OCI-LY1 (cell line): ENCODE measurements around the gene VPS54.

Experiments used
- H2AFZ ChIP-seq: fragments of 200-600 bp; sonication (generic), shearing (Covaris generic); 2 replicates; pipeline ENCODE4 v1.6.0; 2014; ENCODE audit warnings: antibody characterized with exemption, mild to moderate bottlenecking, low read length
- H3F3A ChIP-seq: fragments of 200-600 bp; sonication (generic), shearing (Covaris generic); 2 replicates; pipeline ENCODE4 v1.6.0; 2014; ENCODE audit warnings: mild to moderate bottlenecking, antibody characterized with exemption, low read length, moderate library complexity; ENCODE audit not compliant: insufficient read depth
- H3K27ac ChIP-seq: fragments of 200-600 bp; sonication (generic); 2 replicates; pipeline ENCODE4 v1.5.1; 2014; ENCODE audit warnings: low read length, mixed run types, mild to moderate bottlenecking, low read depth; ENCODE audit not compliant: poor library complexity, severe bottlenecking
- H3K27me3 ChIP-seq: fragments of 200-600 bp; sonication (generic); 2 replicates; pipeline ENCODE4 v1.6.0; 2014; ENCODE audit warnings: antibody characterized with exemption, mild to moderate bottlenecking, low read length, moderate library complexity; ENCODE audit not compliant: insufficient read depth
- H3K36me3 ChIP-seq: fragments of 200-600 bp; sonication (generic); 2 replicates; pipeline ENCODE4 v1.6.1; 2014; ENCODE audit warnings: mild to moderate bottlenecking, antibody characterized with exemption, low read length, moderate library complexity, mixed read lengths; ENCODE audit not compliant: insufficient read depth
- H3K4me1 ChIP-seq: fragments of 200-600 bp; sonication (generic); 2 replicates; pipeline ENCODE4 v1.5.1; 2014; ENCODE audit warnings: mild to moderate bottlenecking, low read length, moderate library complexity; ENCODE audit not compliant: insufficient read depth, severe bottlenecking
- H3K4me2 ChIP-seq: fragments of 200-600 bp; sonication (generic), shearing (Covaris generic); 2 replicates; pipeline ENCODE4 v1.6.1; 2014; ENCODE audit warnings: low read length
- H3K4me3 ChIP-seq: fragments of 200-600 bp; sonication (generic); 2 replicates; pipeline ENCODE4 v1.5.1; 2014; ENCODE audit warnings: low read length, low read depth, mild to moderate bottlenecking, mixed read lengths; ENCODE audit not compliant: poor library complexity, severe bottlenecking
- H3K79me2 ChIP-seq: fragments of 200-600 bp; shearing (Covaris generic); 2 replicates; pipeline ENCODE4 v1.6.1; 2016; ENCODE audit warnings: mixed run types, low read length, mixed read lengths; ENCODE audit not compliant: insufficient read depth
- H3K9ac ChIP-seq: fragments of 200-600 bp; sonication (generic), shearing (Covaris generic); 2 replicates; pipeline ENCODE4 v1.6.1; 2014; ENCODE audit warnings: mild to moderate bottlenecking, low read length, mixed read lengths
- H3K9me2 ChIP-seq: fragments of 200-600 bp; sonication (generic), shearing (Covaris generic); 2 replicates; pipeline ENCODE4 v1.6.1; 2014; ENCODE audit warnings: low read depth, mild to moderate bottlenecking, low read length, mixed read lengths
- H3K9me3 ChIP-seq: fragments of 200-600 bp; shearing (Covaris generic); 2 replicates; pipeline ENCODE4 v1.6.1; 2014; ENCODE audit warnings: low read length, mixed read lengths
- H4K20me1 ChIP-seq: fragments of 200-600 bp; sonication (generic), shearing (Covaris generic); 2 replicates; pipeline ENCODE4 v1.6.0; 2016; ENCODE audit warnings: mild to moderate bottlenecking, low read length; ENCODE audit not compliant: insufficient read depth
- EZH2 ChIP-seq: fragments of 200-600 bp; sonication (generic), shearing (Covaris generic); IDR thresholded peaks from 2 replicates; pipeline ENCODE4 v1.8.0; 2017; ENCODE audit warnings: borderline replicate concordance, mixed run types, mild to moderate bottlenecking, antibody characterized with exemption, low read length, moderate library complexity, mixed read lengths
- TF ChIP-seq, protein P1 (sequence below): fragments of 200-600 bp; sonication (generic), shearing (Covaris generic); IDR thresholded peaks from 2 replicates; pipeline ENCODE4 v1.5.1; 2017; ENCODE audit warnings: mild to moderate bottlenecking, antibody characterized with exemption, low read length, moderate library complexity, mixed read lengths

Gene VPS54

DNA sequence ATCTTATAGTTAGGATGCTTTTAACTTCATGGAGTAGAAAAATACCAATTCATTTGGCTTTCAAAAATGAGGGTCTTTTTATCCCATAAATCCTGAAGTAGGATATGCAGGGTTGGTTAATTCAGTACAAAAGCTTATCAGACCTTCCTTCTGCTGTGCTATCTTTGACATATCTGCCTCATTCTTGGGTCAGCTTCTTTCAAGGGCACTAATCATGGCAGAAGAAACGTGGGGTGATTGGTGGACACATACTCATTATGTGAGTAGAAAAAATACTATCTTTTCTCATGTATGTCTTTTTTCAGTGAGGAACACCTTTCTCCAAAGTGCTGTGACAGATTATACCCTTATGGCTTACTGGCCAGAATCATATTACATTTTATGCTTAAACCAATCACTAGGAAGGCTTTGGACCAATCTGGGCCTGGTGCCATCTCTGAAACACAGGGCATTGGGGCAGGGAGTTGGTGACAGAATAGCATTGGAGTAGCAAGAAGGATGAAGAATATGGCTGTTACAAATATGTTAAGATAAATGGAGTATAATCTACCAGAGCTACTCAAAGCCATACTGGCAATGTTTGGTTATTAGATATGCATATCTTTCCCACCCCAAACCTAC lies 167.4 kb downstream of the VPS54 start:
- Histone ChIP-seq H3K4me1 (peaks cover 14% of the 10 kb centered on the region), H3K27ac (no peak overlapping the region), H3K9ac (no peak overlapping the region), H2AFZ (no peak overlapping the region), H3K4me3 (no peak overlapping the region), H3K79me2 (peaks cover 92% of the 10 kb centered on the region), H3F3A (no peaks in the 10 kb centered on the region), H3K4me2 (no peak overlapping the region), H3K27me3 (no peaks in the 10 kb centered on the region), H3K9me2 (no peaks in the 10 kb centered on the region), H4K20me1 (no peaks in the 10 kb centered on the region), H3K9me3 (peaks cover 6% of the 10 kb centered on the region; the same call in 1 of the 2 replicates), H3K36me3 (peaks cover 61% of the 10 kb centered on the region)
- TF ChIP-seq EZH2 = no peak
- TF ChIP-seq, protein P1, sequence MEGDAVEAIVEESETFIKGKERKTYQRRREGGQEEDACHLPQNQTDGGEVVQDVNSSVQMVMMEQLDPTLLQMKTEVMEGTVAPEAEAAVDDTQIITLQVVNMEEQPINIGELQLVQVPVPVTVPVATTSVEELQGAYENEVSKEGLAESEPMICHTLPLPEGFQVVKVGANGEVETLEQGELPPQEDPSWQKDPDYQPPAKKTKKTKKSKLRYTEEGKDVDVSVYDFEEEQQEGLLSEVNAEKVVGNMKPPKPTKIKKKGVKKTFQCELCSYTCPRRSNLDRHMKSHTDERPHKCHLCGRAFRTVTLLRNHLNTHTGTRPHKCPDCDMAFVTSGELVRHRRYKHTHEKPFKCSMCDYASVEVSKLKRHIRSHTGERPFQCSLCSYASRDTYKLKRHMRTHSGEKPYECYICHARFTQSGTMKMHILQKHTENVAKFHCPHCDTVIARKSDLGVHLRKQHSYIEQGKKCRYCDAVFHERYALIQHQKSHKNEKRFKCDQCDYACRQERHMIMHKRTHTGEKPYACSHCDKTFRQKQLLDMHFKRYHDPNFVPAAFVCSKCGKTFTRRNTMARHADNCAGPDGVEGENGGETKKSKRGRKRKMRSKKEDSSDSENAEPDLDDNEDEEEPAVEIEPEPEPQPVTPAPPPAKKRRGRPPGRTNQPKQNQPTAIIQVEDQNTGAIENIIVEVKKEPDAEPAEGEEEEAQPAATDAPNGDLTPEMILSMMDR = no peak

DNA sequence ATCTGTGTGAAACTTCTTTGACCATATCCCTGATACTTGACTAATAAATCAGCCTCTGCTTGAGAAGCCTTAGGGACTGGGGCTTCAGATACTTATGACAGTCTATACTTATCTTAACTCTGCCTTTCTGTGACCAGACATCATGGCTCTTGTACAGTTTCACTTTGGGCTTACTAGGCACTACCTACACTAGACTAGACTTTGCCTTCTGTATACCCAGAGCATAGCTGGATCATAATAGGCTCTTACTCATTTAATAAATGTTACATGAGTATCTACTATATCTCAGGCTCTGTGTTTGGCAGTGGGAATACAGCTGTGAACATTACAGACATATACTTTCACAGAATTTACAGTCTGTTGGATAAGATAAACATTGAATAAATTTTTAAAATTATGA lies 168.6 kb downstream of the VPS54 start:
- H3K4me2 ChIP-seq = no peak overlapping the region
- H3K79me2 ChIP-seq = peaks cover 97% of the 10 kb centered on the region
- H3F3A ChIP-seq = no peaks in the 10 kb centered on the region
- peaks cover 15% of the 10 kb centered on the region for H3K9me3 ChIP-seq
- H3K4me1 ChIP-seq = peaks cover 14% of the 10 kb centered on the region
- no peak overlapping the region for H3K27ac ChIP-seq
- no peak overlapping the region for H3K9ac ChIP-seq
- H3K27me3 ChIP-seq = no peaks in the 10 kb centered on the region
- no peaks in the 10 kb centered on the region for H4K20me1 ChIP-seq
- H3K36me3 ChIP-seq = peaks cover 61% of the 10 kb centered on the region
- no peak overlapping the region for H2AFZ ChIP-seq
- no peak overlapping the region for H3K4me3 ChIP-seq
- TF ChIP-seq EZH2 = no peak
- TF ChIP-seq, protein P1 = no peak
- H3K9me2 ChIP-seq = no peaks in the 10 kb centered on the region

DNA sequence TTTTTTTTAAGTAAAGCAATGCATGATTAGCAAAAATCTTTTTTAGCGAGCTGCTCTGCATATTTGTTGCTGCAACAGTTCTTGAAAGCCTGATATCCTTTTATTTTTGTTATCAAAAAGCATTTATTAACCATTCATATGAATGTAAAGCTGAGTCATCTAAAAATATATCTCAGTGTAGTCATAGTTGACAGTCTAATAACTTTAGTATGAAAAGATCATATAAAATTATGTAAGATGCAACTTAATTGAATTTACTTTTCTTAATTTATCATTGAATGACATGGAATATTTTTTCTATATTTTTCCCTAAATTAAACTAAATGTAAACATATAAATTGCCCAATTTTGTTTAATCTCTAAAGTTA lies 169.0 kb downstream of the VPS54 start:
- Histone ChIP-seq H3K9me3 (peaks cover 17% of the 10 kb centered on the region), H2AFZ (no peak overlapping the region), H3K27me3 (no peaks in the 10 kb centered on the region), H3K9ac (no peak overlapping the region), H3K4me1 (peaks cover 15% of the 10 kb centered on the region), H3K9me2 (no peaks in the 10 kb centered on the region), H3K4me2 (no peak overlapping the region), H4K20me1 (no peaks in the 10 kb centered on the region), H3K79me2 (peaks cover 98% of the 10 kb centered on the region), H3K27ac (no peak overlapping the region), H3K36me3 (peaks cover 63% of the 10 kb centered on the region), H3K4me3 (no peak overlapping the region), H3F3A (no peaks in the 10 kb centered on the region)
- no peak for TF ChIP-seq EZH2
- TF ChIP-seq, protein P1 = no peak
